H9 (cell line): Measurements from ENCODE around the gene RARB. TPM values are rescaled to one million over a fixed set of nuclear protein-coding genes. Genes with fewer than 3 reads are reported as not detected.

ENCODE experiments used
- DNase-seq: peaks from one replicate; pipeline ENCODE4 v3.0.0-alpha.2; 2017
- H2AFZ ChIP-seq: one replicate; pipeline ENCODE4 v1.6.1; 2013; ENCODE audit warnings: mild to moderate bottlenecking, low read length, control low read depth, moderate library complexity
- H2AK5ac ChIP-seq: 2 replicates; pipeline ENCODE4 v1.6.1; 2013; ENCODE audit warnings: low read length, control low read depth, mixed read lengths; ENCODE audit not compliant: insufficient read length
- H2BK120ac ChIP-seq: one replicate; pipeline ENCODE4 v1.6.1; 2013; ENCODE audit warnings: low read depth, mild to moderate bottlenecking, low read length, control low read depth, inconsistent platforms; ENCODE audit not compliant: poor library complexity, severe bottlenecking
- H2BK12ac ChIP-seq: 2 replicates; pipeline ENCODE4 v1.6.1; 2013; ENCODE audit warnings: low read length, control low read depth, mixed read lengths, low read depth; ENCODE audit not compliant: insufficient read length
- H2BK15ac ChIP-seq: 2 replicates; pipeline ENCODE4 v1.6.1; 2013; ENCODE audit warnings: low read depth, low read length, control low read depth
- H2BK20ac ChIP-seq: one replicate; pipeline ENCODE4 v1.6.1; 2013; ENCODE audit warnings: low read depth, mild to moderate bottlenecking, low read length, control low read depth, inconsistent platforms; ENCODE audit not compliant: poor library complexity, severe bottlenecking
- H2BK5ac ChIP-seq: 2 replicates; pipeline ENCODE4 v1.6.1; 2013; ENCODE audit warnings: low read length, control low read depth, mixed read lengths; ENCODE audit not compliant: insufficient read length
- H3K14ac ChIP-seq: 2 replicates; pipeline ENCODE4 v1.6.1; 2013; ENCODE audit warnings: low read length, control low read depth; ENCODE audit not compliant: insufficient read depth
- H3K18ac ChIP-seq: 2 replicates; pipeline ENCODE4 v1.6.1; 2013; ENCODE audit warnings: low read depth, mild to moderate bottlenecking, mixed read lengths, low read length, control low read depth; ENCODE audit not compliant: insufficient read length
- H3K23ac ChIP-seq: 2 replicates; pipeline ENCODE4 v1.6.1; 2013; ENCODE audit warnings: low read length, control low read depth, mixed read lengths, low read depth; ENCODE audit not compliant: insufficient read length
- H3K23me2 ChIP-seq: 2 replicates; pipeline ENCODE4 v1.6.1; 2013; ENCODE audit warnings: low read depth, mild to moderate bottlenecking, mixed read lengths, low read length, control low read depth; ENCODE audit not compliant: insufficient read length, poor library complexity, severe bottlenecking
- H3K27ac ChIP-seq: 2 replicates; pipeline ENCODE4 v1.5.1; 2013; ENCODE audit warnings: low read length, control low read depth, mixed read lengths, low read depth; ENCODE audit not compliant: insufficient read length
- H3K27me3 ChIP-seq: 2 replicates; pipeline ENCODE4 v1.6.1; 2013; ENCODE audit warnings: low read length, control low read depth, inconsistent platforms; ENCODE audit not compliant: insufficient read depth
- H3K4ac ChIP-seq: 2 replicates; pipeline ENCODE4 v1.6.1; 2013; ENCODE audit warnings: low read depth, mild to moderate bottlenecking, control low read depth, inconsistent platforms, low read length, moderate library complexity
- H3K4me1 ChIP-seq: 2 replicates; pipeline ENCODE4 v1.6.1; 2013; ENCODE audit warnings: low read length, control low read depth, inconsistent platforms; ENCODE audit not compliant: insufficient read depth
- H3K4me2 ChIP-seq: 2 replicates; pipeline ENCODE4 v1.6.1; 2013; ENCODE audit warnings: low read length, control low read depth, mixed read lengths; ENCODE audit not compliant: insufficient read length, insufficient read depth
- H3K56ac ChIP-seq: 2 replicates; pipeline ENCODE4 v1.6.1; 2013; ENCODE audit warnings: low read depth, mild to moderate bottlenecking, mixed read lengths, low read length, control low read depth; ENCODE audit not compliant: insufficient read length
- H3K79me1 ChIP-seq: 2 replicates; pipeline ENCODE4 v1.6.1; 2013; ENCODE audit warnings: low read depth, mild to moderate bottlenecking, moderate library complexity, low read length, control low read depth, inconsistent platforms; ENCODE audit not compliant: insufficient read depth, poor library complexity, severe bottlenecking
- H3K79me2 ChIP-seq: 2 replicates; pipeline ENCODE4 v1.6.1; 2013; ENCODE audit warnings: low read length, control low read depth, inconsistent platforms; ENCODE audit not compliant: insufficient read depth
- H3K9ac ChIP-seq: 2 replicates; pipeline ENCODE4 v1.6.1; 2013; ENCODE audit warnings: low read length, control low read depth, mixed read lengths; ENCODE audit not compliant: insufficient read length; ENCODE audit errors: extremely low read depth
- H3K9me3 ChIP-seq: one replicate; pipeline ENCODE4 v1.6.1; 2013; ENCODE audit warnings: low read depth, low read length, inconsistent platforms; ENCODE audit not compliant: control insufficient read depth
- H3T11ph ChIP-seq: one replicate; pipeline ENCODE4 v1.6.1; 2013; ENCODE audit warnings: mild to moderate bottlenecking, low read length, control low read depth, inconsistent platforms
- H4K20me1 ChIP-seq: one replicate; pipeline ENCODE4 v1.6.1; 2013; ENCODE audit not compliant: control insufficient read depth, insufficient read length, insufficient read depth
- H4K5ac ChIP-seq: 2 replicates; pipeline ENCODE4 v1.6.1; 2013; ENCODE audit warnings: low read depth, mild to moderate bottlenecking, mixed read lengths, low read length, control low read depth; ENCODE audit not compliant: insufficient read length
- H4K8ac ChIP-seq: replicated peaks from 2 replicates; pipeline ENCODE4 v1.6.1; 2013; ENCODE audit warnings: low read length, control low read depth, mixed read lengths, low read depth; ENCODE audit not compliant: insufficient read length
- H4K91ac ChIP-seq: 2 replicates; pipeline ENCODE4 v1.6.1; 2013; ENCODE audit warnings: low read depth, mild to moderate bottlenecking, moderate library complexity, mixed read lengths, low read length, control low read depth; ENCODE audit not compliant: insufficient read length
- H3K27ac Mint-ChIP-seq, 3 experiments: 2 replicates in 2 of 3; 3 replicates in 1 of 3; pipeline ENCODE4 v1.8.0; 2020 to 2021; ENCODE audit warnings: mixed read lengths in 3 of 3, mild to moderate bottlenecking in 1 of 3, moderate library complexity in 1 of 3
- H3K27me3 Mint-ChIP-seq: 2 replicates; pipeline ENCODE4 v1.8.0; 2021; ENCODE audit warnings: low read depth, mild to moderate bottlenecking, moderate library complexity, mixed read lengths
- H3K36me3 Mint-ChIP-seq, 3 experiments: 2 replicates in 2 of 3; 3 replicates in 1 of 3; pipeline ENCODE4 v1.8.0; 2020 to 2021; ENCODE audit warnings: low read depth in 3 of 3, mixed read lengths in 3 of 3; ENCODE audit not compliant: insufficient read depth in 1 of 3
- H3K4me1 Mint-ChIP-seq, 2 experiments: 2 replicates each; pipeline ENCODE4 v1.8.0; 2020; ENCODE audit warnings: mixed read lengths in 2 of 2
- H3K4me3 Mint-ChIP-seq, 2 experiments: 2 replicates in 1 of 2; 3 replicates in 1 of 2; pipeline ENCODE4 v1.8.0; 2020 to 2021; ENCODE audit warnings: mild to moderate bottlenecking in 2 of 2, mixed read lengths in 2 of 2, moderate library complexity in 1 of 2
- H3K9me3 Mint-ChIP-seq, 2 experiments: 2 replicates in 1 of 2; 3 replicates in 1 of 2; pipeline ENCODE4 v1.8.0; 2020; ENCODE audit warnings: mild to moderate bottlenecking in 2 of 2, mixed read lengths in 2 of 2, moderate library complexity in 1 of 2
- WGBS: extraction: QIAGEN DNeasy Blood & Tissue Kit; methylation state at CpG from one replicate; pipeline ENCODE4 v1.1.7; 2013; ENCODE audit warnings: missing lambda C conversion rate, low lambda C conversion rate, mixed read lengths; ENCODE audit not compliant: insufficient read length; ENCODE audit errors: extremely low coverage; 5-methylcytosine and 5-hydroxymethylcytosine counted together
- total RNA-seq: library from RNA; stranded (reverse); gene quantifications from 2 replicates; pipeline ENCODE4 v1.2.1, GENCODE V29; 2021
- TF ChIP-seq, protein P1 (sequence below): fragments of 200-600 bp; sonication (generic); conservative IDR thresholded peaks from 3 replicates; pipeline ENCODE4 v1.8.0; 2021; ENCODE audit warnings: antibody characterized with exemption, mild to moderate bottlenecking

The RARB gene
- total RNA-seq, 1 experiment from 2014 or later, result 0.22 TPM

DNA sequence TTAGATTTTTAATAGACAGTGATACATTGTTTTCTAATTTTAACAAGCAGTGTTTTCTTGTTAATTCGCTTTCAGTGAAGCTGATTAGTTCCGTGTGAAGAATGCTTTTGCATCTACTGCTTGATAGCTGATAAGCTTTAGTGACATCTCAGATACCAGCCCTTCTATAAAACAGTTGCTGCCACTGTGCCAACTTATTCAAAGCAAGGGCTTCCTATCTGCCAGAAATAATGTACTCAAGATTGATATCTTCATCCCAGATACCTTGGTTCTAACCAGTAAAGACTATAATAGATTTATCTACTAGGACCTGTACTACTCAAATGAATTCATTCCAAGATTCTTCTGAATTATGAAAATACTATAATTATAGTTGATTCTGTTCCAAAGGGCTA is 30.4 kb downstream of the RARB start:
- Histone ChIP-seq H3T11ph (no peak overlapping the region), H2BK12ac (no peak overlapping the region), H3K23ac (no peak overlapping the region), H3K9me3 (no peaks in the 10 kb centered on the region), H3K79me1 (no peaks in the 10 kb centered on the region), H2BK15ac (no peak overlapping the region), H4K8ac (no peak overlapping the region), H3K9ac (no peak overlapping the region), H3K4ac (no peak overlapping the region), H3K14ac (no peak overlapping the region), H3K56ac (no peak overlapping the region), H4K20me1 (no peaks in the 10 kb centered on the region), H3K79me2 (no peaks in the 10 kb centered on the region), H3K4me2 (no peak overlapping the region), H3K18ac (no peak overlapping the region), H3K4me1 (peaks cover 13% of the 10 kb centered on the region; the same call in 1 of the 2 replicates), H2AK5ac (no peak overlapping the region), H4K5ac (no peak overlapping the region), H4K91ac (no peak overlapping the region), H2AFZ (no peak overlapping the region), H3K27me3 (no peaks in the 10 kb centered on the region), H2BK5ac (no peak overlapping the region), H2BK20ac (no peak overlapping the region), H3K27ac (no peak overlapping the region), H2BK120ac (no peak overlapping the region), H3K23me2 (no peaks in the 10 kb centered on the region)
- Mint-ChIP-seq H3K4me3 (no peak overlapping the region), H3K27ac (no peak overlapping the region), H3K4me1 (peaks cover 29 to 33% of the 10 kb centered on the region in 2 experiments), H3K9me3 (no peaks in the 10 kb centered on the region), H3K36me3 (no peaks in the 10 kb centered on the region), H3K27me3 (no peaks in the 10 kb centered on the region)
- TF ChIP-seq, protein P1, sequence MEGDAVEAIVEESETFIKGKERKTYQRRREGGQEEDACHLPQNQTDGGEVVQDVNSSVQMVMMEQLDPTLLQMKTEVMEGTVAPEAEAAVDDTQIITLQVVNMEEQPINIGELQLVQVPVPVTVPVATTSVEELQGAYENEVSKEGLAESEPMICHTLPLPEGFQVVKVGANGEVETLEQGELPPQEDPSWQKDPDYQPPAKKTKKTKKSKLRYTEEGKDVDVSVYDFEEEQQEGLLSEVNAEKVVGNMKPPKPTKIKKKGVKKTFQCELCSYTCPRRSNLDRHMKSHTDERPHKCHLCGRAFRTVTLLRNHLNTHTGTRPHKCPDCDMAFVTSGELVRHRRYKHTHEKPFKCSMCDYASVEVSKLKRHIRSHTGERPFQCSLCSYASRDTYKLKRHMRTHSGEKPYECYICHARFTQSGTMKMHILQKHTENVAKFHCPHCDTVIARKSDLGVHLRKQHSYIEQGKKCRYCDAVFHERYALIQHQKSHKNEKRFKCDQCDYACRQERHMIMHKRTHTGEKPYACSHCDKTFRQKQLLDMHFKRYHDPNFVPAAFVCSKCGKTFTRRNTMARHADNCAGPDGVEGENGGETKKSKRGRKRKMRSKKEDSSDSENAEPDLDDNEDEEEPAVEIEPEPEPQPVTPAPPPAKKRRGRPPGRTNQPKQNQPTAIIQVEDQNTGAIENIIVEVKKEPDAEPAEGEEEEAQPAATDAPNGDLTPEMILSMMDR, result no peak
- no CpG with 5 or more reads among the region's 2 CpGs for WGBS
- DNase-seq, result no peak
